Measurements from ENCODE around the gene HIP1. TPM values are rescaled to one million over a fixed set of nuclear protein-coding genes. Genes with fewer than 3 reads are reported as not detected.
"Not testable (repeated sequence)": the region's sequence is repeated elsewhere in the genome, so short reads cannot be mapped to it uniquely, and the experiment has no call there.

Gene HIP1
- 10.1 and 22.0 TPM in 2 replicates for total RNA-seq

- DNase-seq (ENCODE audit: low read depth): no peak
Observed at GRCh38 chr7:75738604-75738974, at the start of gene HIP1. HIP1 (minus strand) TSS chr7:75738941; CDS start chr7:75738920, 21 bp downstream.

- not testable (repeated sequence) for DNase-seq (ENCODE audit: low read depth)
Observed at GRCh38 chr7:75788154-75788847, 49.6 kb upstream of the HIP1 start.

- DNase-seq (ENCODE audit: low read depth): not testable (repeated sequence)
Observed at GRCh38 chr7:75783058-75783457, 44.3 kb upstream of the HIP1 start.

- not testable (repeated sequence) for DNase-seq (ENCODE audit: low read depth)
Observed at GRCh38 chr7:75780647-75781273, 42.0 kb upstream of the HIP1 start.

DNA sequence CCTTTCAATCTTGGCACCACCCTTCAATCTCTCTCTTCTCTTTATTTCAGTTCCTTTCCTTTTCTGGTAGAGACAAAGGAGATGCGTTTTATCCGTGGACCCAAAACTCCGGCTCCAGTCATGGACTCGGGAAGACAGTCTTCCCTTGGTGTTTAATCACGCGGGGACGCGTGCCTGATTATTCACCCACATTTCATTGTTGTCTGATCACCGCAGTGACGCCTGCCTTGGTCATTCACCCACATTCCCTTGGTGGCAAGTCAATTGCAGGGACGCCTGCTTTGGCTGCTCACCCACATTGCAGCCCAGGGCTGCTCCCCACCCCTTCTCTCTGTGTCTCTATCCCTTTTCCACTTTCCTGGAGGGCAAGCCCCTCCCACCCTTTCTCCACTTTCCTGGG lies 40.8 kb upstream of the HIP1 start:
- DNase-seq (ENCODE audit: low read depth): peak; percentile 6

- not testable (repeated sequence) for DNase-seq (ENCODE audit: low read depth)
Observed at GRCh38 chr7:75779035-75779434, 40.3 kb upstream of the HIP1 start.

GRCh38 chr7:75776295-75776971 lies 37.7 kb upstream of the HIP1 start:
- DNase-seq (ENCODE audit: low read depth): peak; percentile 42

DNA sequence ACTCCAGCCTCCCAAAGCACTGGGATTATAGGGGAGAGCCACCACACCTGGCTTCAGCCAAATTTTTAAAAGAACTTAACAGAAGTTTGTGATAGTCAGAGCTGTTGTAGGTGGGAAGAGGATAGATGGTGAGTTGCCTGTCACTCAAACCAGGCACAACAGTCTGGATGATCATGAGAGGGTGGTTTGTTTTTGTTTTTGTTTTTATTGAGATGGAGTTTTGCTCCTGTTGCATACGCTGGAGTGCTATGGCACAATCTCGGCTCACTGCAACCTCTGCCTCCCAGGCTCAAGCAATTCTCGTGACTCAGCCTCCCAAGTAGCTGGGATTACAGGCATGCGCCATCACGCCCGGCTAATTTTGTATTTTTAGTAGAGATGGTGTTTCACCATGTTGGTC lies 35.2 kb upstream of the HIP1 start:
- not testable (repeated sequence) for DNase-seq (ENCODE audit: low read depth)

- DNase-seq (ENCODE audit: low read depth): peak; percentile 42
Observed at GRCh38 chr7:75772081-75773077, 33.6 kb upstream of the HIP1 start, which contains the start of gene CCL26. CCL26 (minus strand) TSS chr7:75772211; CDS start chr7:75772176, 35 bp downstream.

DNA sequence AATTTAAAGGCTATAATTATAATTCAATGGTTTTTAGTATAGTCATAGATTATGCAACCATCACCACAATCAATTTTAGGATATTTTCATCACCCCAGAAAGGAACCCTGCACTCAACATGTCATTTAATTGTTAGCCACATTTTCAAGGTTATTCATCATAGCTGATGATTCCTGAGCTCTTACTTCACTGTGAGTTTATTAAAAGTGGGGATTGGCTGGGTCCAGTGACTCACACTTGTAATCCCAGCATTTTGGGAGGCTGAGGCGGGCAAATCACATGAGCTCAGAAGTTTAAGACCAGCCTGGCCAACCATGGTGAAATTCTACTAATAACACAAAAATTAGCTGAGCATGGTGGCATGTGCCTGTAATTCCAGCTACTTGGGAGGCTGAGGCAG lies 32.5 kb upstream of the HIP1 start:
- no peak for DNase-seq (ENCODE audit: low read depth)

- DNase-seq (ENCODE audit: low read depth): peak; percentile 75
Observed at GRCh38 chr7:75762350-75762917, 23.7 kb upstream of the HIP1 start.

DNA sequence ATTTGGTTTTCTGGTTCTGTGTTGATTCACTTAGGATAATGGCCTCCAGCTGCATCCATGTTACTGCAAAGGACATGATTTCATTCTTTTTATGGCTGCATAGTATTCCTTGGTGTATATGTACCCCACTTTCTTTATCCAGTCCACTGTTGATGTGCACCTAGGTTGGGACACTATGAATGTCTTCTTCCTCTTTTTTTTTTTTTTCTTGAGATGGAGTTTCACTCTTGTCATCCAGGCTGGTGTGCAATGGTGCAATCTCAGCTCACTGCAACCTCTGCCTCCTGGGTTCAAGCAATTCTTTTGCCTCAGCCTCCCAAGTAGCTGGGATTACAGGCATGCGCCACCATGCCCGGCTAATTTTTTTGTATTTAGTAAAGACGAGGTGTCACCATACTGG lies 23.1 kb upstream of the HIP1 start:
- not testable (repeated sequence) for DNase-seq (ENCODE audit: low read depth)

- peak; percentile 39 for DNase-seq (ENCODE audit: low read depth)
Observed at GRCh38 chr7:75758491-75758890, 19.8 kb upstream of the HIP1 start.

DNA sequence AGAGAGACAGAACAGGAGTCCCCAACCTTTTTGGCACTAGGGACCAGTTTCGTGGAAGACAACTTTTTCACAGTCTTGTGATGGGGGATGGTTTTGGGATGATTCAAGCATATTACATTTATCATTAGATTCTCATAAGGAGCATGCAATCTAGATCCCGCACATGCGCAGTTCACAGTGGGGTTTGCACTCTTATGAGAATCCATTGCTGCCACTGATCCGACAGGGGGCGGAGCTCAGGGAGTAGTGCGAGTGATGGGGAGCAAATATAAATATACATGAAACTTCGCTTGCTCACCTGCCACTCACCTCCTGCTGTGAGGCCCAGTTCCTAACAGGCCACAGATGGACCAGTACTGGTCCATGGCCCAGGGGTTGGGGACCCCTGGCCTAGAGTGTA lies 19.1 kb upstream of the HIP1 start:
- no peak for DNase-seq (ENCODE audit: low read depth)

GRCh38 chr7:75756991-75757676 lies 18.4 kb upstream of the HIP1 start:
- DNase-seq (ENCODE audit: low read depth): peak; percentile 25

DNA sequence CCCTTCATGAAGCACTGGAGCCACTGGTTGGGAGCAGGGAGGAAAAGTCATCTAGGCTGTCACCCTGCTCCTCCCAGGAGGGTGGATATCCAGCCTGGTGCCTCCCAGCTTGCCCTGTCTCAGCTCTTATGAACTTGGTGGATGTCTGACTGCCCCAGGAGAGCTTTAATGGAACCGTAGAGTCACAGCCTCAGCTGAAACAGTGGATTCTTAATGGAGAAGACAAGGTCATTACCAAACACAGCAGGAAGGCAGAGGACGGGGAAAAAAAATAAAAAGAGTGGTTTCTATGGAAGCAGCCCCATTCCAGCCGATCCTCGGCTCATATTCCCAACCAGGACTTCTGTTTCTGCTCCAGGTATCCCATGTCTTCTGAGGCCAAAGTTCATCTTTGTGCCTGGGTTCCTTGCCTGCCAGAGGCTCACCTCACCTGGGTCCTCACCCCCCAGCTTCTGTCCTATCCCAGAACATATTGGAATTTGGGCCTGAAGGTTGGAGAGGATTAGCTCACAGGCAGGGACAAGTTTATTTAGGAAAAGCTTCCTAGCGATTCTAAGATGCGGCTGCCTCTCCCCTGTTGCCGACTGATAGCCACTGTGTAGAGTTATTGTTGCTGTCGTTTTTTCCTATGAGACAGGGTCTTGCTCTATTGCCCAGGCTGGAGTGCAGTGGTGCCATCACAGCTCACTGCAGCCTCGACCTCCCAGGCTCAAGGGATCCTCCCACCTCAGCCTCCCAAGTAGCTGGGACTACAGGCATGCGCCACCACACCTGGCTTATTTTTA lies 17.7 kb upstream of the HIP1 start:
- no peak for DNase-seq (ENCODE audit: low read depth)

DNA sequence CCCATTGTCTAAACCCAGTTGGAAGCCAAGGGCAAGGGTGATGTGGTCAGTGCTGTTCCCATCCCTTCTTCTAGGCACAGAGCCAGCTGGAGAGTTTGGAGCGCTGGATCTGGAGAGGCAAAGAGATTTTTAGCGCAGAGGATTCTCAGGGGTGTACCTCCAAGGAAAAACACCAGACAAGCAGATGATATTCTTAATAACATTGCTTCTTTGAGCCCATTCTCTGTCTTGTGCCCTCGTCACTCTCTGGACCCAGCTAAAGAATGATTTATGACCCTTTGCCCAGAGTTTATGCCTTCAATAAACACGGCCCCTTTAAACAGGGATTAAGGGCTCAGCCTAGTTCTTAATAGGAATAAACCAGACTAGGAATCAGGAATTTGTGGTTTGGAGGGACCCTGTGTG lies 4.7 kb upstream of the HIP1 start:
- DNase-seq (ENCODE audit: low read depth): peak; percentile 11

DNA sequence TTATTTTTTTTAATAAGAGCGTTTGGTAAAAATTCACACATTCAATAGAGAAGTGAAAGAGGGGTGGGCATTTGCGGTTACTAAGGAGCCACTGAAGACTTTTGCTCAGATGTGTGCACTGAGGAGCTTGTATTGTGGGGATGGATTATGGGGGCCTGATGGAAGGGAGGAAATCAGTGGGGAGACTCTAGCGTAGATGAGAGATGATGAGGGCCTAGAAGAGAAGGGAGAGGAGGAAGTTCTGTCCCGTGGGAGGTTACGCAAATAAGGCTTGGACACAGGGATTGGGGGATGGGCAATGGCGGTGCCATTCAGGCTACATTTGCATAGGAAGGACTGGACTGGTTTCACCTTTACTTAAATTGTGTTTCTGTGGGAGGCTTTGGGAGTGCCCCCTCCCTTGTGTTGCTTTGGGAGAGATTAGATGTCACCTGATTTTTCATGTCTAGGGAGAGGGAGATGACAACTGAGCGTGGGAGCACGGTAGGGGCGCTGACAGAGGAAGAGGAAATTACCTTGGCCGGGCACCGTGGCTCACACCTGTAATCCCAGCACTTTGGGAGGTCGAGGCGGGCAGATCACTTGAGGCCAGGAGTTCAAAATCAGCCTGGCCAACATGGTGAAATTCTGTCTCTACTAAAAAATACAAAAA lies 2.2 kb upstream of the HIP1 start:
- no peak for DNase-seq (ENCODE audit: low read depth)

Measured in renal cortical epithelial cell (primary cell).